Measurements from ENCODE around the gene LTBR.

DNA sequence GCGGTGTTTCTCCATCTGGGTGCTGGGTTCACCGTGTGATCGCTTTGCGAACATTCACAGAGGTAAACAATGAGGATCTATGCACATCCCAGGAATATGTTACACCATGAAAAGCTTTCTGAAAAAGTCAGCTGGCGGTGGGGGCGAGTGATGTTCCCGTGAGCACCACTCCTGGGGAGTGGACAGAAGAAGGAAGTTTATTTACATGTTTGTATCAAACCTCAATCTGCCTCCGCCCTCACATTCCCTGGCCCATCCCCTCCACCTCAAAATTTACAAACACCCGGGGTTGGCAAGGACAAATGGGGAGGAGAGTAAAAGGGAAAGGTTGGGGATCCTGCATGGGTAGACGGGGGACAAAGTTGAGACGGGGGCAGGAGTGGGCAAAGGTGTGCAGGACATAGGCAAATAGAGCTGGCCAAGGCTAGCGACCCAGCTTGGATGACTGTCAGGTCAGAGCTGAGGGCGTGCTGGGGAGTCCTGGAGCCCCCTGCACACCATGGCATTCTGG, 49.0 kb upstream of the LTBR start:
- TF ChIP-seq, protein P1, sequence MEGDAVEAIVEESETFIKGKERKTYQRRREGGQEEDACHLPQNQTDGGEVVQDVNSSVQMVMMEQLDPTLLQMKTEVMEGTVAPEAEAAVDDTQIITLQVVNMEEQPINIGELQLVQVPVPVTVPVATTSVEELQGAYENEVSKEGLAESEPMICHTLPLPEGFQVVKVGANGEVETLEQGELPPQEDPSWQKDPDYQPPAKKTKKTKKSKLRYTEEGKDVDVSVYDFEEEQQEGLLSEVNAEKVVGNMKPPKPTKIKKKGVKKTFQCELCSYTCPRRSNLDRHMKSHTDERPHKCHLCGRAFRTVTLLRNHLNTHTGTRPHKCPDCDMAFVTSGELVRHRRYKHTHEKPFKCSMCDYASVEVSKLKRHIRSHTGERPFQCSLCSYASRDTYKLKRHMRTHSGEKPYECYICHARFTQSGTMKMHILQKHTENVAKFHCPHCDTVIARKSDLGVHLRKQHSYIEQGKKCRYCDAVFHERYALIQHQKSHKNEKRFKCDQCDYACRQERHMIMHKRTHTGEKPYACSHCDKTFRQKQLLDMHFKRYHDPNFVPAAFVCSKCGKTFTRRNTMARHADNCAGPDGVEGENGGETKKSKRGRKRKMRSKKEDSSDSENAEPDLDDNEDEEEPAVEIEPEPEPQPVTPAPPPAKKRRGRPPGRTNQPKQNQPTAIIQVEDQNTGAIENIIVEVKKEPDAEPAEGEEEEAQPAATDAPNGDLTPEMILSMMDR (IDR thresholded peaks at IDR 0.05), result no peak
- no peak for TF ChIP-seq EZH2 (IDR thresholded peaks at IDR 0.05; ENCODE audit: borderline replicate concordance, insufficient read depth, low read depth, low read length, poor library complexity, severe bottlenecking)
